OCI-LY1 (cell line): ENCODE data around the gene PRSS2.

Source experiments
- CTCF ChIP-seq: fragments of 200-600 bp; sonication (generic), shearing (Covaris generic); IDR thresholded peaks from 2 replicates; pipeline ENCODE4 v1.5.1; 2017; ENCODE audit warnings: mild to moderate bottlenecking, antibody characterized with exemption, low read length, moderate library complexity, mixed read lengths
- EZH2 ChIP-seq: fragments of 200-600 bp; sonication (generic), shearing (Covaris generic); IDR thresholded peaks from 2 replicates; pipeline ENCODE4 v1.8.0; 2017; ENCODE audit warnings: borderline replicate concordance, mixed run types, mild to moderate bottlenecking, antibody characterized with exemption, low read length, moderate library complexity, mixed read lengths

GRCh38 chr7:142789441-142789840, 18.7 kb downstream of the PRSS2 start:
- TF ChIP-seq CTCF, result no peak
- no peak for TF ChIP-seq EZH2
